ENCODE results near the gene RGMB. TPM values are rescaled to one million over a fixed set of nuclear protein-coding genes. Genes with fewer than 3 reads are reported as not detected.

Gene RGMB
- total RNA-seq, 1 donor from 2014 or later: 0.14 TPM

GRCh38 chr5:98783051-98783649, 9.7 kb downstream of the RGMB start:
- intact Hi-C loops (cut with micrococcal nuclease): no loop called here

GRCh38 chr5:98784411-98784810, 10.9 kb downstream of the RGMB start:
- intact Hi-C loops (cut with micrococcal nuclease): no loop called here

GRCh38 chr5:98785244-98785643, 11.8 kb downstream of the RGMB start:
- intact Hi-C loops (cut with micrococcal nuclease): no loop called here

GRCh38 chr5:98786191-98786853, 12.9 kb downstream of the RGMB start:
- intact Hi-C loops (cut with micrococcal nuclease): no loop called here

GRCh38 chr5:98787131-98787719, 13.8 kb downstream of the RGMB start:
- intact Hi-C loops (cut with micrococcal nuclease): no loop called here

GRCh38 chr5:98789029-98789428, 15.6 kb downstream of the RGMB start:
- intact Hi-C loops (cut with micrococcal nuclease): no loop called here

GRCh38 chr5:98791001-98791519, 17.6 kb downstream of the RGMB start:
- intact Hi-C loops (cut with micrococcal nuclease): no loop called here

- intact Hi-C loops (cut with micrococcal nuclease): no loop called here
Measured at GRCh38 chr5:98791898-98792580, 18.6 kb downstream of the RGMB start.

- intact Hi-C loops (cut with micrococcal nuclease): no loop called here
Measured at GRCh38 chr5:98793223-98793622, 19.8 kb downstream of the RGMB start.

GRCh38 chr5:98794001-98794400, 20.5 kb downstream of the RGMB start:
- intact Hi-C loops (cut with micrococcal nuclease): no loop called here

GRCh38 chr5:98794414-98795080, 21.1 kb downstream of the RGMB start:
- intact Hi-C loops (cut with micrococcal nuclease): no loop called here

- intact Hi-C loops (cut with micrococcal nuclease): no loop called here
Measured at GRCh38 chr5:98795243-98795642, 21.8 kb downstream of the RGMB start.

GRCh38 chr5:98796197-98796972, 22.9 kb downstream of the RGMB start:
- intact Hi-C loops (cut with micrococcal nuclease): loop anchor here (1.0 kb wide), 1 partner anchor 27 kb away; no protein-coding TSS in a partner anchor

GRCh38 chr5:98798371-98798770, 24.9 kb downstream of the RGMB start:
- intact Hi-C loops (cut with micrococcal nuclease): no loop called here

GRCh38 chr5:98798847-98799246, 25.4 kb downstream of the RGMB start:
- intact Hi-C loops (cut with micrococcal nuclease): no loop called here

- intact Hi-C loops (cut with micrococcal nuclease): no loop called here
Measured at GRCh38 chr5:98804066-98804465, 30.6 kb downstream of the RGMB start.

- intact Hi-C loops (cut with micrococcal nuclease): no loop called here
Measured at GRCh38 chr5:98805070-98805469, 31.6 kb downstream of the RGMB start.

GRCh38 chr5:98807806-98808205, 34.3 kb downstream of the RGMB start:
- intact Hi-C loops (cut with micrococcal nuclease): no loop called here

GRCh38 chr5:98810206-98810605, 36.7 kb downstream of the RGMB start:
- intact Hi-C loops (cut with micrococcal nuclease): no loop called here

GRCh38 chr5:98813755-98814154, 40.3 kb downstream of the RGMB start:
- intact Hi-C loops (cut with micrococcal nuclease): no loop called here
